Endothelial cell (in vitro differentiated cells): ENCODE data around the gene AP3M1. TPM values are rescaled to one million over a fixed set of nuclear protein-coding genes. Genes with fewer than 3 reads are reported as not detected.
"Not testable (repeated sequence)": the region's sequence is repeated elsewhere in the genome, so short reads cannot be mapped to it uniquely, and the experiment has no call there.

Experiments
- DNase-seq: peaks from one replicate; pipeline ENCODE4 v3.0.0; 2021; ENCODE audit warnings: low spot score
- H3K27ac Mint-ChIP-seq: one replicate; pipeline ENCODE4 v1.8.0; 2021; ENCODE audit warnings: mixed read lengths, inconsistent platforms; ENCODE audit not compliant: unreplicated experiment
- H3K27me3 Mint-ChIP-seq: one replicate; pipeline ENCODE4 v1.8.0; 2021; ENCODE audit warnings: mild to moderate bottlenecking, moderate library complexity, mixed read lengths, inconsistent platforms; ENCODE audit not compliant: unreplicated experiment
- H3K36me3 Mint-ChIP-seq: one replicate; pipeline ENCODE4 v1.8.0; 2021; ENCODE audit warnings: mild to moderate bottlenecking, low read depth, mixed read lengths, inconsistent platforms; ENCODE audit not compliant: unreplicated experiment
- H3K4me1 Mint-ChIP-seq: one replicate; pipeline ENCODE4 v1.8.0; 2021; ENCODE audit warnings: mild to moderate bottlenecking, mixed read lengths, inconsistent platforms; ENCODE audit not compliant: unreplicated experiment
- H3K4me3 Mint-ChIP-seq: one replicate; pipeline ENCODE4 v1.8.0; 2021; ENCODE audit warnings: mild to moderate bottlenecking, mixed read lengths, inconsistent platforms; ENCODE audit not compliant: unreplicated experiment
- H3K9me3 Mint-ChIP-seq: one replicate; pipeline ENCODE4 v1.8.0; 2021; ENCODE audit warnings: mixed read lengths, inconsistent platforms; ENCODE audit not compliant: unreplicated experiment
- total RNA-seq: library from RNA; stranded (reverse); fragmentation: NEBNext Ultra II Directional; extraction: Animal tissue kit (Norgen Biotek cat#: 25700); gene quantifications from one replicate; pipeline ENCODE4 v1.2.1, GENCODE V29; 2021; ENCODE audit not compliant: unreplicated experiment
- TF ChIP-seq, protein P1 (sequence below): fragments of 200-600 bp; sonication (generic); IDR thresholded peaks from one replicate; pipeline ENCODE4 v1.5.0; 2021; ENCODE audit warnings: antibody characterized with exemption; ENCODE audit not compliant: unreplicated experiment

Gene AP3M1
- total RNA-seq, 1 donor from 2014 or later, result 43.7 TPM

DNA sequence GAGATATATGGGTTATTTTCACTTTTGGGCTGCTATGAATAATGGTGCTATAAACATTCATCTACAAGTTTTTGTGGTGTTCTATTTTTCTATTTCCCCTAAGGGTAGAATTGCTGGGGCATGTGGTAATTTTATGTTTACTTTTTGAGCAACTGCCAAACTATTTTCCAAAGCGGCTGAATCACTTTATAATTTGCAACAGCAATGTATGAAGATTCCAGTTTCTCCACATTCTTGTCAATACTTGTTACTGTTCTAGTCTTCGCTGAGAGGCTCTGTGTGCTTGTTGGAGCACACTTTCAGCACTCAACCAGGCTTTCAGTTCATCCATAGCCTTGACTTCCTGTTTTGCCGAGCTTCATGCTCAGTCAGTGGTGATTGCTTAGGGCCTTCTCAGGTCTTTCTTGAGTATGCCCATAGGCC, 39.4 kb upstream of the AP3M1 start:
- TF ChIP-seq, protein P1, sequence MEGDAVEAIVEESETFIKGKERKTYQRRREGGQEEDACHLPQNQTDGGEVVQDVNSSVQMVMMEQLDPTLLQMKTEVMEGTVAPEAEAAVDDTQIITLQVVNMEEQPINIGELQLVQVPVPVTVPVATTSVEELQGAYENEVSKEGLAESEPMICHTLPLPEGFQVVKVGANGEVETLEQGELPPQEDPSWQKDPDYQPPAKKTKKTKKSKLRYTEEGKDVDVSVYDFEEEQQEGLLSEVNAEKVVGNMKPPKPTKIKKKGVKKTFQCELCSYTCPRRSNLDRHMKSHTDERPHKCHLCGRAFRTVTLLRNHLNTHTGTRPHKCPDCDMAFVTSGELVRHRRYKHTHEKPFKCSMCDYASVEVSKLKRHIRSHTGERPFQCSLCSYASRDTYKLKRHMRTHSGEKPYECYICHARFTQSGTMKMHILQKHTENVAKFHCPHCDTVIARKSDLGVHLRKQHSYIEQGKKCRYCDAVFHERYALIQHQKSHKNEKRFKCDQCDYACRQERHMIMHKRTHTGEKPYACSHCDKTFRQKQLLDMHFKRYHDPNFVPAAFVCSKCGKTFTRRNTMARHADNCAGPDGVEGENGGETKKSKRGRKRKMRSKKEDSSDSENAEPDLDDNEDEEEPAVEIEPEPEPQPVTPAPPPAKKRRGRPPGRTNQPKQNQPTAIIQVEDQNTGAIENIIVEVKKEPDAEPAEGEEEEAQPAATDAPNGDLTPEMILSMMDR, result no peak
- Mint-ChIP-seq H3K4me3 (no peak overlapping the region), H3K27ac (no peak overlapping the region), H3K36me3 (no peaks in the 10 kb centered on the region), H3K27me3 (peaks cover 4% of the 10 kb centered on the region), H3K9me3 (no peaks in the 10 kb centered on the region), H3K4me1 (peaks cover 3% of the 10 kb centered on the region)
- DNase-seq, result no peak

DNA sequence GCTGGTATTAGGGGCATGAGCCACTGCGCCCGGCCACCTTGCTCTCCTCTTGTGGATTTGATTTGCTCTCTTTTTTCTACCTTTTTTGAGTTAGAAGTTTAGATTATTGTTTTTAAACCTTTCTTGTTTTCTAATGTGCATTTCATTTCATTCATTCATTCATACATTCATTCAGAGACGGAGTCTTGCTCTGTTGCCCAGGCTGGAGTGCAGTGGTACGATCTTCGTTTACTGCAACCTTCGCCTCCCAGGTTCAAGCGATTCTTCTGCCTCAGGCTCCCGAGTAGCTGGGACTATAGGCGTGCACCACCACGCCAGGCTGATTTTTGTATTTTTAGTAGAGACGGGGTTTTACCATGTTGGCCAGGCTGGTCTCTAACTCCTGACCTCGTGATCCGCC, 38.0 kb upstream of the AP3M1 start:
- not testable (repeated sequence) for H3K27ac Mint-ChIP-seq

DNA sequence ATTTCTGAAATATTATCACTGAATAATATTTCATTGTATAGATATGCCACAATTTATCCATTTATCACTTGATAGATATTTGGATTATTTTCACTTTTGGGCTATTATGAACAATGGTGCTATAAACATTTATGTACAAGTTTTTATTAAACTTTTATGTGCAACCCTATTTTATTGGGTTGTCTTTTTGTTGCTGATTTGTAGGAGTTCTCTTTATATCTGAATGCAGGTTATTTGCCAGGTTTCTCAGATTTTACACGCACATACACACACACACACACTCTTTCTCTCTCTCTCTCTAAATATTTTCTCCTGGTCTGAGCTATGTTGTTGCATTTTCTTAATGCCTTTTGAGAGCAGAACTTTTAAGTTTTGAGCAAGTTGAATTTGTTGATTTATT, 36.6 kb upstream of the AP3M1 start:
- TF ChIP-seq, protein P1, result no peak

More for the DNA sequence above, 38.0 kb upstream of the AP3M1 start:
- DNase-seq, H3K36me3 Mint-ChIP-seq, H3K27me3 Mint-ChIP-seq, H3K9me3 Mint-ChIP-seq, H3K4me3 Mint-ChIP-seq, H3K4me1 Mint-ChIP-seq: not testable (repeated sequence)

DNA sequence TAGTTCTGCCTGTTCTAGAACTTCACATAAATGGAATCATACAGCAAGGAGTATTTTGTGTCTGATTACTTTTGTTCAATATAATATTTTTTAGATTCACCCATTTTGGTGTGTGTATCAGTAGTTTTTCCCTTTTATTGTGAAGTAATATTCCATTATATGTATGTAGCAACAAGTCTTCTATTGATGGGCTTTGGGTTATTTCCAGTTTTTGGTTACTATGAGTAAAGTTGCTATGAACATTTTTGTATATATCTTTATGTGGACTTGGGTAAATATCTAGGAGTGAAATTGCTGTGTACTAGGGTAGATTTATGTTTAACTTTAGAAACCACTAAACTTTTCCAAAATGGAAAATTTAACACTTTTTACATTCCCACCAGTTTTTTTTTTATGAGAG, 36.0 kb upstream of the AP3M1 start:
- no peak overlapping the region for H3K27ac Mint-ChIP-seq
- no peak for DNase-seq

More for the DNA sequence above, 36.6 kb upstream of the AP3M1 start:
- peaks cover 4% of the 10 kb centered on the region for H3K27me3 Mint-ChIP-seq
- peaks cover 3% of the 10 kb centered on the region for H3K4me1 Mint-ChIP-seq
- DNase-seq, result no peak
- no peaks in the 10 kb centered on the region for H3K36me3 Mint-ChIP-seq
- H3K9me3 Mint-ChIP-seq, result no peaks in the 10 kb centered on the region
- H3K4me3 Mint-ChIP-seq, result no peak overlapping the region
- peak overlapping the region; percentile 16 for H3K27ac Mint-ChIP-seq

DNA sequence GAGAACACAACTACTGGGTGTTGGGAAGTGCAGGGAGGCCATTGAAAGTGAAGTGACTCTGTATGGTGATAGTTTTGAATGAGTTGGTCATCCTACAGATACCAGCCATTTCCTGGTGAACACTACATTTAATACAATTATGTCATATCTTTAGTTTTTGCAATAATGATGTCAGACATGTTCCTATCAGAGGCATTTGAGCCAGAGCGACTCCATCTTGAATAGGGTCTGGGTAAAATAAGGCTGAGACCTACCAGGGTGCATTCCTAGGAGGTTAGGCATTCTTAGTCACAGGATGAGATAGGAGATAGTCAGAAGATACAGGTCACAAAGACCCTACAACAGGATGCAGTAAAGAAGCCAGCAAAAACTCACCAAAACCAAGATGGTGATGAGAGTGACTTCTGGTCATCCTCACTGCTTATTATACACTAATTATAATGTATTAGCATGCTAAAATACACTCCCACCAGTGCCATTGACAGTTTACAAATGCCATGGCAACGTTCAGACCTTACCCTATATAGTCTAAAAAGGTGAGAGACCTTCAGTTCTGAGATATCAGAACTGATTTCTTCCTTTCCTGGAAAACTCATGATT, 28.6 kb upstream of the AP3M1 start:
- H3K4me3 Mint-ChIP-seq, result no peak overlapping the region
- peaks cover 3% of the 10 kb centered on the region for H3K36me3 Mint-ChIP-seq
- no peak for DNase-seq
- peaks cover 1% of the 10 kb centered on the region for H3K27me3 Mint-ChIP-seq
- H3K27ac Mint-ChIP-seq, result no peak overlapping the region
- TF ChIP-seq, protein P1, result no peak
- H3K9me3 Mint-ChIP-seq, result no peaks in the 10 kb centered on the region
- peaks cover 6% of the 10 kb centered on the region for H3K4me1 Mint-ChIP-seq

More for the DNA sequence above, 36.0 kb upstream of the AP3M1 start:
- peaks cover 4% of the 10 kb centered on the region for H3K27me3 Mint-ChIP-seq
- no peaks in the 10 kb centered on the region for H3K9me3 Mint-ChIP-seq
- no peak overlapping the region for H3K4me3 Mint-ChIP-seq
- H3K4me1 Mint-ChIP-seq, result peaks cover 3% of the 10 kb centered on the region
- no peaks in the 10 kb centered on the region for H3K36me3 Mint-ChIP-seq
- TF ChIP-seq, protein P1, result no peak
